Omental fat pad (tissue), 4 donors: ENCODE measurements around the gene EPS8L3. TPM values are rescaled to one million over a fixed set of nuclear protein-coding genes. Genes with fewer than 3 reads are reported as not detected.

ENCODE experiments used
- ATAC-seq: fragments of 150-250 bp; one replicate; pipeline ENCODE4 v1.9.1; 2016; ENCODE audit warnings: mild to moderate bottlenecking, moderate library complexity; ENCODE audit not compliant: low FRiP score
- DNase-seq: peaks from one replicate; pipeline ENCODE4 v3.0.0-alpha.2; 2019; ENCODE audit warnings: low spot score
- total RNA-seq, 4 donors: library from RNA; depleted of rRNA; stranded (reverse); fragments of >200 nt; gene quantifications; one replicate each; pipeline ENCODE4 v1.1.0, GENCODE V29; 2016
- TF ChIP-seq, protein P1 (sequence below), 3 donors: fragments of 450-650 bp; IDR thresholded peaks; one replicate each; pipeline ENCODE4 v1.5.1; 2016 to 2017; ENCODE audit warnings: antibody characterized with exemption in 3 of 3, mild to moderate bottlenecking in 3 of 3, moderate library complexity in 2 of 3

EPS8L3 gene
- total RNA-seq, 4 donors from 2014 or later = not detected

DNA sequence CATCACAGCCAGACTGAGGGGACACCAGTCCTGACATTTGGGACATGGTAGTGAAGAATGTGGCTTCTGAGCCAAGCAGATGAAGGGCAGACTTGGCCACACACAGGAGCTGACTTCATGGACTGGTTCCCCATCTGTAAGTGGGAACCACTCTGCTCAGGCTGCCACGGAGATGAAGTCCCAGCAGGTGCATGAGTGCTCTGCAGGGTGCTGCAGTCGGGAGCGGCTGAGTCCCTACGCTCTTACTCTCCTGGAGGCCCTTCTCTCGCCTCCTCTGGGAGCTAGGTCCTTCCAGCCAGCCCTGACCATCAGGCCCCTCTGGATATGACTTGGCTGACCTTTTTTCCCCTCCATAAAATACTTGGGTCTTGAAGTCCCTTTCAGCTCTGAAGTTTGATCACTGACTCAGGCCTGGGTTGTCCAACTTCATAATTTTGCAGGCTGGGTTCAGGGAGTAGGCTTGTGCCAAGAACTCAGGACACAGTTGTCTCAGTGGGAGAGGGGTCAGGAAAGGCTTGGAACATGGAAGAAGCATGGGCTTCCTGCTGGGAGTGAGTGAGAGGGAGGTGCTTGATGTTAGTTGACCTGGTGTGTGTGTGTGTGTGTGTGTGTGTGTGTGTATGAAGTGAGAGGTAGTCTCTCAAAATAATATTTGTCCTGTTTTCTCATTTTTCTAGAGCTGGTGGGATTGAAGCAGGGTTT, 21.0 kb upstream of the EPS8L3 start:
- DNase-seq (no peak), ATAC-seq (no peak)
- TF ChIP-seq, protein P1, sequence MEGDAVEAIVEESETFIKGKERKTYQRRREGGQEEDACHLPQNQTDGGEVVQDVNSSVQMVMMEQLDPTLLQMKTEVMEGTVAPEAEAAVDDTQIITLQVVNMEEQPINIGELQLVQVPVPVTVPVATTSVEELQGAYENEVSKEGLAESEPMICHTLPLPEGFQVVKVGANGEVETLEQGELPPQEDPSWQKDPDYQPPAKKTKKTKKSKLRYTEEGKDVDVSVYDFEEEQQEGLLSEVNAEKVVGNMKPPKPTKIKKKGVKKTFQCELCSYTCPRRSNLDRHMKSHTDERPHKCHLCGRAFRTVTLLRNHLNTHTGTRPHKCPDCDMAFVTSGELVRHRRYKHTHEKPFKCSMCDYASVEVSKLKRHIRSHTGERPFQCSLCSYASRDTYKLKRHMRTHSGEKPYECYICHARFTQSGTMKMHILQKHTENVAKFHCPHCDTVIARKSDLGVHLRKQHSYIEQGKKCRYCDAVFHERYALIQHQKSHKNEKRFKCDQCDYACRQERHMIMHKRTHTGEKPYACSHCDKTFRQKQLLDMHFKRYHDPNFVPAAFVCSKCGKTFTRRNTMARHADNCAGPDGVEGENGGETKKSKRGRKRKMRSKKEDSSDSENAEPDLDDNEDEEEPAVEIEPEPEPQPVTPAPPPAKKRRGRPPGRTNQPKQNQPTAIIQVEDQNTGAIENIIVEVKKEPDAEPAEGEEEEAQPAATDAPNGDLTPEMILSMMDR (IDR thresholded peaks at IDR 0.05) = no peak

DNA sequence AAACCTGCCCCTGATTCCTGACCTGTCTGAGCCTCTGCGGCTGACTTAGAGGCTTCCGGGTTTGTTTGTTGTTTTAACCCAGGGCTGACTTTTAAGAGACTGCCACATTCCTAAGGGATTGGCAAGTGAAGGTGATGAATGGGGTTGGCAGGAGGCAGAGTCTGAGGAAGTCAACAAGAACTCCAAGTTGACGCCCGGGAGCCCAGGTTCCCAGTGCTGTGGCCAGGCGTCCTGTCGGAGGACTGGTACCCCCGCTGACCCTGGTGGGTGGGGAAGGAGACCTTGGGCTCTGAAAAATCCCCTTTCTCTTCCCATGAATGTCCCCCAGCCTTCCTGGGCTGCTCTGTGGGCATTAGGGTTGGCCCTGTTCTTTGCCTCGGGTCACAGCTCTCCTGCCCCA, 19.7 kb upstream of the EPS8L3 start:
- TF ChIP-seq, protein P1 (IDR thresholded peaks at IDR 0.05) = no peak
- no peak for DNase-seq
- peak; percentile 84 for ATAC-seq

DNA sequence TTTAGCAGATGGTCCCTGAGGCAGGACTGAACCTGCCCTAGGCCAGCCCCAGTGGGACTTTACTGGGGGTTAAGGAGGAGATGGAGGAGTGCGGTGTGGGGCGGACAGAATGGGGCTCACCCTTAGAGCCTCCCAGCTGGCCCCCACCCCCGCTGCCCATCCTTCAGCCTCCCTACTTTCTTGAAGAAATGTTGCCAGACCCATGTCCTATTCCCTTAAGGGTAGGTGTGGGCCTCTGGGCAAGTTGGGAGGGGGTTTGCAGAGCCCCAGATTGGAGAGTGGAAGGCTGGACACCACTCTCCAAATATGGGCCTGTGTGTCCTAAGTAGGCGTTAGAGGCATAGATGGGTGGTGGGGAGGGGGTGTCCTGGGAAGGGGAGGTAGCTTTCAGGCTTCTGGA, 19.2 kb upstream of the EPS8L3 start:
- no peak for DNase-seq
- TF ChIP-seq, protein P1 (IDR thresholded peaks at IDR 0.05) = no peak
- peak; percentile 21 for ATAC-seq

DNA sequence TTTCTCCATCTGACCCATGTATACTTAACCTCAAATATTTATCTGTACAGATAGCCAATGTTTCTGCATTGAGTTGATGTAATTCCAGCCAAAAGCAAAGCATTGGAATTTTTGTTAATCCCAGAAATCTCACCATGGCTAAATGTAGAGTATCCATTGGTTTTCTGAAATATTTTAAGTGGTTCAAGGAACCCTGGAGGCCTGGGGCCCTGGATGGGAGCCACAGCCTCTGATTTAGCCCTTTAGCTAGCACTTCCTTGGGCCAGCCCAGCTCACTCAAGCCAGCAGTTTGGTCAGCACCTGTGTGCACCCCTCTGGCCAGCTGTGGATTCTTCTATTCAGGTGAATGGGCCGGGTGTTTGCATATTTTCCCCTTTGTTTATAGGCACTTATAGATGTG, 18.8 kb upstream of the EPS8L3 start:
- ATAC-seq = no peak
- no peak for DNase-seq
- TF ChIP-seq, protein P1 (IDR thresholded peaks at IDR 0.05) = no peak

DNA sequence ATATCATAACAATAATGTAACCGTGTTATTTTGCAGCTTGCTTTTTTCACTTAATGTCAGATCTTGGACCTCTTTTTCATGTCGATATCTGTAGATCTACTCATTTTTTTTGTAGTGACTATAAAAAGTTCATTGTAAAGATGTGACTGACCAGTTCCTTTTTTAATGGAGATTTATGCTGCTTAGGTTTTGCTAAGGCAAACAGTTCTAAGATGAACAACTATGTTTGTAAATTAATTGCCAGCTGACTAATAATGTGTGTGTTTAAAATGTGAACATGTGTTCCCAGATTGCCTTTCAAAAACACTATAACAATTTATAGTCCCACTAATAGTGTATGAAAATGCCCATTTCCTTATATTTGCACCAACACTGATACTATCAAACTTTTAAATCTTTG, 18.1 kb upstream of the EPS8L3 start:
- TF ChIP-seq, protein P1 (IDR thresholded peaks at IDR 0.05) = no peak
- DNase-seq (no peak), ATAC-seq (no peak)

DNA sequence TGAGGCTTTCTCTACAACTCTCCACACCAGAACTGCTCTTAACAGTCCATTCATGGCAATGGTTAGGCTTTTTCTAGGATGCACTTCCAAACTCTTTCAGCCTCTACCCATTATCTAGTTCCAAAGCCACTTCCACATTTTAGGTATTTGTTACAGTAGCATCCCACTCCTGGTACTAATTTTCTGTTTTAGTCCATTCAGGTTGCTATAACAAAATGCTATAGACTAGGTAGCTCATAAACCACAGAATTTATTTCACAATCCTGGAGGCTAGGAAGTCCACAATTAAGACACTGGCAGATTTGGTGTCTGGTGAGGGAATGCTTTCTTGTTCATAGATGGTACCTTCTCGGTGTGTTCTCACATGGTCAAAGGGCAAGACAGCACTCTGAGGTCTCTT, 17.3 kb upstream of the EPS8L3 start:
- no peak for DNase-seq
- no peak for ATAC-seq
- TF ChIP-seq, protein P1 (IDR thresholded peaks at IDR 0.05) = no peak

DNA sequence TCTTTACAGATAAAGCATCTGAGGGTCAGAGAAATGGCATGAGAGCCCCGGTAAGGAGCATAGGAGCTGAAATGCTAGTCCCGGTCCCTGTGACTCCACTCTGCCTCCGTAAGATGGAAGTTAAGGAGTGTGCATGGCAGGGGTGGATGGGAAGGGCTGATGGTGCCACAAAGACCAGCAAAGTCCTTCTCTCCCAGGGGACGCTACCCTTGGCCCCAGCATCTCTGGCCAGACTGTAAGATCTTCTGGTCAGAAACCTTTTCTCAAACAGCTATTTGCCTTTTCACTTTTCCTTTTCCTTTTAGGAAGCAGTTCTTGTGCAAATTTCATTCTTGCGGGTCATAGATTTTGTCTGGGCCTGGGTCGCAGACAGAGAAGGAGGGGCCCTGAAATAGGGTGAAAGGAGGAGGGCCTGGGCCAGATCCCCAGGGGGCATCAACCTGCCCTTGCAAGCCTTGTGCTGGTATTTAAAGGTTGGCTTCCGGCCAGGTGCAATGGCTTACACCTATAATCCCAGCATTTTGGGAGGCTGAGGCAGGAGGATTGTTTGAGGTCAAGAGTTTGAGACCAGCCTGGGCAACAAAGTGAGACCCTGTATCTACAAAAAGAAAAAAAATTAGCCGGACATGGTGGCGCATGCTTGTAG, 14.4 kb upstream of the EPS8L3 start:
- ATAC-seq (no peak), DNase-seq (no peak)
- TF ChIP-seq, protein P1 (IDR thresholded peaks at IDR 0.05) = no peak
